Fibroblast of villous mesenchyme (primary cell): ENCODE results near the gene RAB31. TPM values are rescaled to one million over a fixed set of nuclear protein-coding genes. Genes with fewer than 3 reads are reported as not detected.

Source experiments
- DNase-seq: peaks from one replicate; pipeline ENCODE4 v3.0.0-alpha.2; 2010; ENCODE audit warnings: low read depth
- H3K4me3 ChIP-seq: 2 replicates; pipeline ENCODE4 v1.5.1; 2011; ENCODE audit warnings: low read depth, mild to moderate bottlenecking, low read length
- CTCF ChIP-seq: IDR thresholded peaks from 2 replicates; pipeline ENCODE4 v1.5.1; 2012; ENCODE audit warnings: low read depth, mild to moderate bottlenecking, low read length; ENCODE audit not compliant: insufficient read depth
- total RNA-seq: library from RNA; depleted of rRNA; stranded (reverse); fragments of >200 nt; gene quantifications from 2 replicates; pipeline ENCODE4 v1.2.3, GENCODE V29; 2012

The RAB31 gene
- total RNA-seq, 1 donor: 34.5 TPM

GRCh38 chr18:9707381-9708056, 582 bp upstream of the RAB31 start:
- peak; percentile 60 for DNase-seq
- no peak for TF ChIP-seq CTCF
- H3K4me3 ChIP-seq: peak overlapping the region; percentile 84

- peak overlapping the region; percentile 84 for H3K4me3 ChIP-seq
- DNase-seq: no peak
- TF ChIP-seq CTCF: no peak
Measured at GRCh38 chr18:9708434-9709303, 568 bp downstream of the RAB31 start.

- H3K4me3 ChIP-seq: peak overlapping the region; percentile 84
- TF ChIP-seq CTCF: no peak
- DNase-seq: peak; percentile 43
Measured at GRCh38 chr18:9709304-9709877, 1.3 kb downstream of the RAB31 start.

- H3K4me3 ChIP-seq: peak overlapping the region; percentile 84
- DNase-seq: no peak
- TF ChIP-seq CTCF: no peak
Measured at GRCh38 chr18:9710037-9710436, 1.9 kb downstream of the RAB31 start.

- TF ChIP-seq CTCF: no peak
- DNase-seq: no peak
- no peak overlapping the region for H3K4me3 ChIP-seq
Measured at GRCh38 chr18:9711361-9712129, 3.4 kb downstream of the RAB31 start.

GRCh38 chr18:9712130-9712577, 4.1 kb downstream of the RAB31 start:
- TF ChIP-seq CTCF: no peak
- no peak overlapping the region for H3K4me3 ChIP-seq
- DNase-seq: no peak
